Right cardiac atrium (tissue), 5 donors: Measurements from ENCODE around the gene C6orf163. TPM values are rescaled to one million over a fixed set of nuclear protein-coding genes. Genes with fewer than 3 reads are reported as not detected.

ENCODE experiments used
- ATAC-seq, 2 donors: fragments of 200-7000 bp; cut with Tn5 transposase; one replicate each; pipeline versions ENCODE4 v1.8.0 to v1.9.1; 2020; ENCODE audit warnings: moderate library complexity in 2 of 2, mild to moderate bottlenecking in 1 of 2
- DNase-seq, 3 donors: peaks; one replicate each; pipeline ENCODE4 v3.0.0-alpha.2; 2020
- H3K27ac ChIP-seq: one replicate; pipeline ENCODE4 v1.5.1; 2013; ENCODE audit warnings: mild to moderate bottlenecking, low read length, control low read depth, moderate library complexity
- H3K27me3 ChIP-seq: one replicate; pipeline ENCODE4 v1.6.1; 2013; ENCODE audit not compliant: control insufficient read depth, insufficient read depth
- H3K4me1 ChIP-seq: one replicate; pipeline ENCODE4 v1.6.1; 2013; ENCODE audit warnings: low read length; ENCODE audit not compliant: control insufficient read depth, insufficient read depth
- H3K4me3 ChIP-seq: one replicate; pipeline ENCODE4 v1.5.1; 2013; ENCODE audit warnings: low read length, control low read depth
- H3K9me3 ChIP-seq: one replicate; pipeline ENCODE4 v1.6.1; 2013; ENCODE audit warnings: low read length; ENCODE audit not compliant: control insufficient read depth
- WGBS: extraction: QIAGEN DNeasy Blood & Tissue Kit; methylation state at CpG from one replicate; pipeline ENCODE4 v1.1.7; 2013; 5-methylcytosine and 5-hydroxymethylcytosine counted together
- intact Hi-C, 4 donors: fragments of 100-400 bp; cut with DNase I; formaldehyde crosslinking; loops; one replicate each; pipeline versions ENCODE4 v1.11.0 to v1.14.0; 2022 to 2023
- polyA plus RNA-seq: library from polyadenylated mRNA; stranded (reverse); fragments of 200-250 nt; gene quantifications from one replicate; pipeline ENCODE4 v1.2.3, GENCODE V29; 2013
- total RNA-seq, 4 donors: library from RNA; stranded (reverse); fragmentation: NEBNext Ultra II Directional; extraction: Animal tissue kit (Norgen Biotek cat#: 25700); gene quantifications; one replicate each; pipeline ENCODE4 v1.2.1, GENCODE V29; 2021
- donor health status: healthy with polysubstance abuse.
- donor health status: DM: no; HTN: yes; CAD: no.
- donor health status: DM: no; HTN: no; CAD: no.
- donor health status: DM: no; HTN: yes; CAD: no; lungs with severe emphysema.
- donor health status: DM: yes; HTN: yes; CAD: no.

The C6orf163 gene
- total and polyA plus RNA-seq, 5 donors: 1.6 to 4.3 (median 2.1) TPM

- intact Hi-C loops: no loop called here
- WGBS: 57% methylated on average over 3 of the region's 3 CpGs
- DNase-seq: no peak
- H3K9me3 ChIP-seq: no peaks in the 10 kb centered on the region
- H3K27ac ChIP-seq: no peak overlapping the region
- no peak for ATAC-seq
- no peaks in the 10 kb centered on the region for H3K27me3 ChIP-seq
- H3K4me1 ChIP-seq: no peaks in the 10 kb centered on the region
- H3K4me3 ChIP-seq: no peak overlapping the region
These were observed 46.7 kb downstream of the C6orf163 start for GRCh38 chr6:87391334-87391733.

GRCh38 chr6:87393026-87393622, 48.5 kb downstream of the C6orf163 start:
- 2% methylated on average over 2 of the region's 2 CpGs for WGBS
- DNase-seq: no peak
- ATAC-seq: peak; percentile 71 to 82

GRCh38 chr6:87395431-87395830, 50.8 kb downstream of the C6orf163 start:
- DNase-seq: no peak
- WGBS: 83% methylated on average over 2 of the region's 2 CpGs
- ATAC-seq: no peak
- Histone ChIP-seq H3K4me1 (no peaks in the 10 kb centered on the region), H3K4me3 (no peak overlapping the region), H3K27ac (no peak overlapping the region), H3K27me3 (no peaks in the 10 kb centered on the region), H3K9me3 (no peaks in the 10 kb centered on the region)
- intact Hi-C loops: no loop called here

More at GRCh38 chr6:87393026-87393622, 48.5 kb downstream of the C6orf163 start:
- no peak overlapping the region for H3K4me3 ChIP-seq
- no peak overlapping the region for H3K27ac ChIP-seq
- no peaks in the 10 kb centered on the region for H3K4me1 ChIP-seq
- intact Hi-C loops: no loop called here
- H3K9me3 ChIP-seq: no peaks in the 10 kb centered on the region
- no peaks in the 10 kb centered on the region for H3K27me3 ChIP-seq

GRCh38 chr6:87396595-87397392, 52.2 kb downstream of the C6orf163 start:
- Histone ChIP-seq H3K27me3 (no peaks in the 10 kb centered on the region), H3K4me3 (no peak overlapping the region), H3K27ac (no peak overlapping the region), H3K4me1 (no peaks in the 10 kb centered on the region), H3K9me3 (no peaks in the 10 kb centered on the region)
- ATAC-seq (no peak), DNase-seq (no peak)
- intact Hi-C loops: no loop called here
- WGBS: 81% methylated on average over 10 of the region's 10 CpGs

- Histone ChIP-seq H3K27me3 (no peaks in the 10 kb centered on the region), H3K27ac (no peak overlapping the region), H3K4me3 (no peak overlapping the region), H3K4me1 (no peaks in the 10 kb centered on the region), H3K9me3 (no peaks in the 10 kb centered on the region)
- intact Hi-C loops: no loop called here
- ATAC-seq (no peak), DNase-seq (no peak)
- 66% methylated on average over 1 of the region's 1 CpG for WGBS
These were observed 53.0 kb downstream of the C6orf163 start for GRCh38 chr6:87397656-87398055.

- Histone ChIP-seq H3K27ac (no peak overlapping the region), H3K4me1 (no peaks in the 10 kb centered on the region), H3K9me3 (no peaks in the 10 kb centered on the region), H3K4me3 (no peak overlapping the region), H3K27me3 (no peaks in the 10 kb centered on the region)
- DNase-seq (no peak), ATAC-seq (peak; percentile 24 to 79)
- WGBS: 55% methylated on average over 3 of the region's 3 CpGs
- intact Hi-C loops: no loop called here
These were observed 57.2 kb downstream of the C6orf163 start for GRCh38 chr6:87401832-87402231.

GRCh38 chr6:87407561-87407900, 62.9 kb downstream of the C6orf163 start:
- H3K4me3 ChIP-seq: peak overlapping the region; percentile 80
- WGBS: under 1% methylated on average over 10 of the region's 10 CpGs
- DNase-seq (no peak), ATAC-seq (peak; percentile 73 to 78)
- H3K9me3 ChIP-seq: no peaks in the 10 kb centered on the region
- H3K27ac ChIP-seq: no peak overlapping the region
- no peaks in the 10 kb centered on the region for H3K27me3 ChIP-seq
- intact Hi-C loops: loop anchor here in 1 of 4 donors (5.0 kb wide), 1 partner anchor 65 kb away; the partner anchor contains the start of gene SLC35A1
- no peaks in the 10 kb centered on the region for H3K4me1 ChIP-seq

- H3K4me3 ChIP-seq: peak within 1 kb of the TSS; percentile 80
- ATAC-seq (peak; percentile 97), DNase-seq (peak; percentile 88 to 94 (median 91))
- H3K4me1 ChIP-seq: no peaks in the 10 kb centered on the region
- H3K27ac ChIP-seq: peak within 1 kb of the TSS; percentile 81
- H3K9me3 ChIP-seq: no peaks in the 10 kb centered on the region
- WGBS: under 1% methylated on average over 82 of the region's 82 CpGs
- no peaks in the 10 kb centered on the region for H3K27me3 ChIP-seq
- intact Hi-C loops: loop anchor here in 1 of 4 donors (5.0 kb wide), 1 partner anchor 64 kb away; the partner anchor contains the start of gene SLC35A1
These were observed 63.5 kb downstream of the C6orf163 start, which contains the start of gene CFAP206 for GRCh38 chr6:87407901-87408720. TSS of gene CFAP206 (plus strand) at chr6:87407972. CDS start at chr6:87409840, 1,868 bp downstream.

- H3K4me1 ChIP-seq: no peaks in the 10 kb centered on the region
- intact Hi-C loops: loop anchor here in 1 of 4 donors (5.0 kb wide), 1 partner anchor 64 kb away; the partner anchor contains the start of gene SLC35A1
- peak overlapping the region; percentile 81 for H3K27ac ChIP-seq
- ATAC-seq (no peak), DNase-seq (no peak)
- WGBS: 48% methylated on average over 5 of the region's 5 CpGs
- no peaks in the 10 kb centered on the region for H3K27me3 ChIP-seq
- peak overlapping the region; percentile 80 for H3K4me3 ChIP-seq
- no peaks in the 10 kb centered on the region for H3K9me3 ChIP-seq
These were observed 64.1 kb downstream of the C6orf163 start for GRCh38 chr6:87408721-87409155.
